HepG2 (cell line): ENCODE measurements around the gene ASAP2. TPM values are rescaled to one million over a fixed set of nuclear protein-coding genes. Genes with fewer than 3 reads are reported as not detected.

Source experiments
- AKAP8 ChIP-seq: sonication (generic); formaldehyde crosslinking; IDR thresholded peaks from 2 replicates; pipeline ENCODE4 v1.5.1; 2020; ENCODE audit warnings: mild to moderate bottlenecking, missing genetic modification reagents
- ARID4A ChIP-seq: sonication (generic); formaldehyde crosslinking; IDR thresholded peaks from 2 replicates; pipeline ENCODE4 v1.5.0; 2020; ENCODE audit warnings: mild to moderate bottlenecking, missing genetic modification reagents, borderline replicate concordance
- ARNT ChIP-seq: fragments of 450-650 bp; IDR thresholded peaks from 2 replicates; pipeline ENCODE4 v1.6.1; 2017
- ATM ChIP-seq: fragments of 450-650 bp; IDR thresholded peaks from 2 replicates; pipeline ENCODE4 v1.7.1; 2017; ENCODE audit warnings: mild to moderate bottlenecking, borderline replicate concordance
- CSRNP1 ChIP-seq: sonication (generic); formaldehyde crosslinking; IDR thresholded peaks from 2 replicates; pipeline ENCODE4 v1.8.1; 2023; ENCODE audit warnings: mild to moderate bottlenecking, missing genetic modification reagents
- DNMT3B ChIP-seq: conservative IDR thresholded peaks from 2 replicates; pipeline ENCODE4 v1.6.1; 2016; ENCODE audit warnings: missing biosample characterization, control low read depth
- EEA1 ChIP-seq: sonication (generic); formaldehyde crosslinking; IDR thresholded peaks from 2 replicates; pipeline ENCODE4 v1.5.1; 2020; ENCODE audit warnings: mild to moderate bottlenecking, missing genetic modification reagents, borderline replicate concordance
- GLI4 ChIP-seq: sonication (generic); formaldehyde crosslinking; IDR thresholded peaks from 2 replicates; pipeline ENCODE4 v1.5.1; 2020; ENCODE audit warnings: missing genetic modification reagents, mild to moderate bottlenecking, moderate library complexity, borderline replicate concordance
- HMG20A ChIP-seq: IDR thresholded peaks from 2 replicates; pipeline ENCODE4 v1.6.1; 2016; ENCODE audit warnings: borderline replicate concordance
- MTA1 ChIP-seq: sonication (generic); formaldehyde crosslinking; IDR thresholded peaks from 2 replicates; pipeline ENCODE4 v1.4.0; 2020; ENCODE audit warnings: missing genetic modification reagents, mild to moderate bottlenecking, borderline replicate concordance
- MTF1 ChIP-seq: sonication (generic); formaldehyde crosslinking; IDR thresholded peaks from 2 replicates; pipeline ENCODE4 v1.5.0; 2020; ENCODE audit warnings: missing genetic modification reagents
- NR0B2 ChIP-seq: sonication (generic); formaldehyde crosslinking; IDR thresholded peaks from 2 replicates; pipeline ENCODE4 v1.4.0; 2020; ENCODE audit warnings: mild to moderate bottlenecking, missing genetic modification reagents
- PBX2 ChIP-seq: IDR thresholded peaks from 2 replicates; pipeline ENCODE4 v1.6.1; 2016; ENCODE audit warnings: control low read depth
- RAD51 ChIP-seq: fragments of 450-650 bp; IDR thresholded peaks from 2 replicates; pipeline ENCODE4 v1.6.1; 2016; ENCODE audit warnings: borderline replicate concordance
- RBAK ChIP-seq: sonication (generic); formaldehyde crosslinking; IDR thresholded peaks from 2 replicates; pipeline ENCODE4 v1.5.1; 2020; ENCODE audit warnings: mild to moderate bottlenecking, missing genetic modification reagents
- SALL2 ChIP-seq: sonication (generic); formaldehyde crosslinking; IDR thresholded peaks from 2 replicates; pipeline ENCODE4 v1.8.1; 2023; ENCODE audit warnings: mild to moderate bottlenecking, missing genetic modification reagents, inconsistent platforms
- TCF7 ChIP-seq: sonication (generic); IDR thresholded peaks from 2 replicates; pipeline ENCODE4 v1.6.1; 2016; ENCODE audit warnings: antibody characterized with exemption, low read depth
- ZMAT5 ChIP-seq: sonication (generic); formaldehyde crosslinking; IDR thresholded peaks from 2 replicates; pipeline ENCODE4 v1.5.0; 2020; ENCODE audit warnings: mild to moderate bottlenecking, low read depth, missing genetic modification reagents, borderline replicate concordance
- ZNF24 ChIP-seq: fragments of 450-650 bp; IDR thresholded peaks from 2 replicates; pipeline ENCODE4 v1.6.1; 2017; ENCODE audit warnings: antibody characterized with exemption, mild to moderate bottlenecking
- ZNF564 ChIP-seq: sonication (generic); formaldehyde crosslinking; IDR thresholded peaks from 2 replicates; pipeline ENCODE4 v1.8.1; 2023; ENCODE audit warnings: mild to moderate bottlenecking, missing genetic modification reagents
- polyA plus RNA-seq, 8 experiments: library from polyadenylated mRNA; depleted of rRNA in 3 of 8; stranded (reverse) in 7 of 8; unstranded in 1 of 8; fragments of >200 nt; fragmentation: Illumina TruSeq in 4 of 8; extraction: Trizol in 4 of 8; gene quantifications; 2 replicates each; pipeline versions ENCODE4 v1.2.1 to v1.2.3, GENCODE V29; 2011 to 2016; ENCODE audit warnings: low read depth in 4 of 8, missing spikeins in 1 of 8, mixed read lengths in 1 of 8; ENCODE audit not compliant: insufficient read depth in 1 of 8
- total RNA-seq, 5 experiments: library from RNA; depleted of rRNA; stranded (reverse); fragments of >200 nt; fragmentation: Illumina TruSeq; extraction: Trizol; gene quantifications; 2 replicates each; pipeline ENCODE4 v1.2.3, GENCODE V29; 2016; ENCODE audit warnings: low read depth in 1 of 5
- TF ChIP-seq, protein P1 (sequence below): sonication (generic); formaldehyde crosslinking; IDR thresholded peaks from 2 replicates; pipeline ENCODE4 v1.5.0; 2020; ENCODE audit warnings: mild to moderate bottlenecking, missing genetic modification reagents

ASAP2 gene
- total and polyA plus RNA-seq, 2 of the 13 experiments (the other 11 are each of a cell fraction or from before 2014, with no cell fraction given), result 7.3 to 22.3 TPM

GRCh38 chr2:9365498-9366019, 158.9 kb downstream of the ASAP2 start (continued):
- TF ChIP-seq HMG20A (CRISPR knock-in tag) (no peak), MTA1 (peak; percentile 3; the same call in 1 of the 2 replicates), ARNT (no peak), RAD51 (no peak), RBAK (CRISPR knock-in tag) (no peak), NR0B2 (CRISPR knock-in tag) (no peak), TCF7 (no peak), ZNF564 (CRISPR knock-in tag) (no peak), GLI4 (CRISPR knock-in tag) (no peak), ATM (no peak), DNMT3B (CRISPR knock-in tag) (no peak), ARID4A (CRISPR knock-in tag) (0 out of 2 replicates have a peak, but pooled peaks have one; percentile 18), SALL2 (no peak), EEA1 (no peak), AKAP8 (CRISPR knock-in tag) (no peak), ZNF24 (no peak), MTF1 (CRISPR knock-in tag) (no peak), CSRNP1 (CRISPR knock-in tag) (no peak), PBX2 (CRISPR knock-in tag) (no peak), ZMAT5 (CRISPR knock-in tag) (no peak)
- TF ChIP-seq, protein P1, sequence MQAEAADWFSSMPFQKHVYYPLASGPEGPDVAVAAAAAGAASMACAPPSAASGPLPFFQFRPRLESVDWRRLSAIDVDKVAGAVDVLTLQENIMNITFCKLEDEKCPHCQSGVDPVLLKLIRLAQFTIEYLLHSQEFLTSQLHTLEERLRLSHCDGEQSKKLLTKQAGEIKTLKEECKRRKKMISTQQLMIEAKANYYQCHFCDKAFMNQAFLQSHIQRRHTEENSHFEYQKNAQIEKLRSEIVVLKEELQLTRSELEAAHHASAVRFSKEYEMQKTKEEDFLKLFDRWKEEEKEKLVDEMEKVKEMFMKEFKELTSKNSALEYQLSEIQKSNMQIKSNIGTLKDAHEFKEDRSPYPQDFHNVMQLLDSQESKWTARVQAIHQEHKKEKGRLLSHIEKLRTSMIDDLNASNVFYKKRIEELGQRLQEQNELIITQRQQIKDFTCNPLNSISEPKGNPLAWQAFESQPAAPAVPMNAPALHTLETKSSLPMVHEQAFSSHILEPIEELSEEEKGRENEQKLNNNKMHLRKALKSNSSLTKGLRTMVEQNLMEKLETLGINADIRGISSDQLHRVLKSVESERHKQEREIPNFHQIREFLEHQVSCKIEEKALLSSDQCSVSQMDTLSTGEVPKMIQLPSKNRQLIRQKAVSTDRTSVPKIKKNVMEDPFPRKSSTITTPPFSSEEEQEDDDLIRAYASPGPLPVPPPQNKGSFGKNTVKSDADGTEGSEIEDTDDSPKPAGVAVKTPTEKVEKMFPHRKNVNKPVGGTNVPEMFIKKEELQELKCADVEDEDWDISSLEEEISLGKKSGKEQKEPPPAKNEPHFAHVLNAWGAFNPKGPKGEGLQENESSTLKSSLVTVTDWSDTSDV (CRISPR knock-in tag), result no peak
